T-helper 1 cell treated with Interleukin-12 subunit alpha and Interleukin-12 subunit beta and Interleukin-4 antibody, amounts not matched to agents 30 μg/mL and 1 μg/mL, for 36 hours (primary cell): ENCODE results near the gene SERBP1.
"Not testable (repeated sequence)": the region's sequence is repeated elsewhere in the genome, so short reads cannot be mapped to it uniquely, and the experiment has no call there.

Experiments used
- H3K27ac Mint-ChIP-seq: one replicate; pipeline ENCODE4 v1.8.0; 2021; ENCODE audit warnings: mild to moderate bottlenecking, mixed read lengths
- H3K27me3 Mint-ChIP-seq: one replicate; pipeline ENCODE4 v1.8.0; 2021; ENCODE audit warnings: low read depth, mixed read lengths
- H3K36me3 Mint-ChIP-seq: one replicate; pipeline ENCODE4 v1.8.0; 2021; ENCODE audit warnings: low read depth, mixed read lengths
- H3K4me1 Mint-ChIP-seq: one replicate; pipeline ENCODE4 v1.8.0; 2021; ENCODE audit warnings: low read depth, mixed read lengths
- H3K4me3 Mint-ChIP-seq: one replicate; pipeline ENCODE4 v1.8.0; 2021; ENCODE audit warnings: mild to moderate bottlenecking, moderate library complexity, mixed read lengths
- H3K9me3 Mint-ChIP-seq: one replicate; pipeline ENCODE4 v1.8.0; 2021; ENCODE audit warnings: mixed read lengths

The SERBP1 gene

GRCh38 chr1:67458663-67459062 lies 28.5 kb upstream of the SERBP1 start:
- Mint-ChIP-seq H3K4me3 (no peak overlapping the region), H3K9me3 (no peaks in the 10 kb centered on the region), H3K27me3 (peaks cover 9% of the 10 kb centered on the region), H3K4me1 (no peaks in the 10 kb centered on the region), H3K27ac (no peak overlapping the region), H3K36me3 (no peaks in the 10 kb centered on the region)

DNA sequence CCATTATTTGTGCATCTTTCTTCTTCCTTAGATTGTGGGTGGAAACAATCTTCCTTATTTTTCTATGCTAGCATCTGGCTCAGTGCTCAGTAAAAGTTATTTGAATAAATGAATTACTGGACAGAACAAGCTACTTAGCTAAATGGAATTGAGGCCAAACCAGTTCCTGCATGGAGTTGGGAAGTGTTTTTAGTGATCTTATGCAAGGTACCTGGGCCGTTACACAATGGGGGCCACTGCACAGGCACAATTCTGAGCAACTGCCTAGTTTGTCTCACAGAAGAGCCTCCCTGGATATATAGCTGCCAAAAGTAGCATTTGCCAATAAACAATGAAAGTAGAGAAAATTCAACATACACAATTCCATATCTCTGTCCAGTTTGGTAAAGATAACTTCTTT lies 27.0 kb upstream of the SERBP1 start:
- Mint-ChIP-seq H3K4me3 (no peak overlapping the region), H3K9me3 (no peaks in the 10 kb centered on the region), H3K27me3 (peaks cover 7% of the 10 kb centered on the region), H3K4me1 (peaks cover 2% of the 10 kb centered on the region), H3K27ac (no peak overlapping the region), H3K36me3 (no peaks in the 10 kb centered on the region)

DNA sequence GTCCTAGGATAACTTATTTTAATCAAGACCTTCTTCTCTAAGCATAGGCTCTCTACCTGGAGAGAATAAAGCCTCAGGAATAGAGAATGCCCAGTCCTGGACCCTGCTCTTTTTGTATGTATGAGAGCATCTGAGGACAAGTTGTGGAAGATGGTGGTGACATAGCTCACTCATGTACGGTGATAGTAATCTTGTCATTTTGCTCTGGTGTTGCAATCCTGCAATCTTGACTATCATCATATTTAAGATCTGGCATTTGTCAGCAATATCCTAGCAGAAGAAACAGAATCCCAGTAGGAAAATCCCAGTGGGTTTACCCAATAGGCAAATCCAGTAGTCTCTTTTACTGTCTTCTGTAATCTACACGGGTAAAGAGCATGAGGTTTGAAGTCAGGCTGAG lies 21.6 kb upstream of the SERBP1 start:
- peaks cover 6% of the 10 kb centered on the region for H3K4me1 Mint-ChIP-seq
- peaks cover 5% of the 10 kb centered on the region for H3K27me3 Mint-ChIP-seq
- H3K27ac Mint-ChIP-seq = no peak overlapping the region
- H3K4me3 Mint-ChIP-seq = no peak overlapping the region
- no peaks in the 10 kb centered on the region for H3K9me3 Mint-ChIP-seq
- no peaks in the 10 kb centered on the region for H3K36me3 Mint-ChIP-seq

DNA sequence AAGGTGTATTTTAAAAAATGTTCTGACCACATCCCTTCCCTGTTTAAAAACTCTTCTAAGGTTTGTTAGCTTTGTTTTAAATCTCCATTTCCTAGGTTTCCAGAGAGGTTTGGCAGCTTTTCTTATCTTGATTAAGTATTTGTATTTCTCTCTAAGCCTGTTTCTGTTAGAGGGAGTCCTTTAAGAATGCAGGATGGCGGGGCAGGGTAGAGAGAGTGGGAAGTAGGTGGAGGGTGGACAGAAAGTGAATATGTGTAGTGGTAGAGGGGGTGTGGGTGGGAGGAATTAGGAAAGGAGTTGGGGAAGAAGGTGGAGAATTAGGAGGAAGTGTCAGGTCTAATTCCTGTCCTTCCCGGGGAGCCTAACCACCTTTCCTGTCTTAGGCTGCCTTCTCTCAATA lies 21.2 kb upstream of the SERBP1 start:
- no peaks in the 10 kb centered on the region for H3K36me3 Mint-ChIP-seq
- H3K4me1 Mint-ChIP-seq = peaks cover 9% of the 10 kb centered on the region

GRCh38 chr1:67446893-67447292 lies 16.7 kb upstream of the SERBP1 start:
- Mint-ChIP-seq H3K36me3 (no peaks in the 10 kb centered on the region), H3K27ac (no peak overlapping the region), H3K27me3 (peaks cover 16% of the 10 kb centered on the region), H3K4me1 (peaks cover 12% of the 10 kb centered on the region), H3K4me3 (no peak overlapping the region), H3K9me3 (no peaks in the 10 kb centered on the region)

More for the DNA sequence above, 21.2 kb upstream of the SERBP1 start:
- H3K4me3 Mint-ChIP-seq = no peak overlapping the region
- H3K27me3 Mint-ChIP-seq = peaks cover 8% of the 10 kb centered on the region
- no peak overlapping the region for H3K27ac Mint-ChIP-seq
- no peaks in the 10 kb centered on the region for H3K9me3 Mint-ChIP-seq

GRCh38 chr1:67446014-67446413 lies 15.8 kb upstream of the SERBP1 start:
- not testable (repeated sequence) for H3K36me3 Mint-ChIP-seq

DNA sequence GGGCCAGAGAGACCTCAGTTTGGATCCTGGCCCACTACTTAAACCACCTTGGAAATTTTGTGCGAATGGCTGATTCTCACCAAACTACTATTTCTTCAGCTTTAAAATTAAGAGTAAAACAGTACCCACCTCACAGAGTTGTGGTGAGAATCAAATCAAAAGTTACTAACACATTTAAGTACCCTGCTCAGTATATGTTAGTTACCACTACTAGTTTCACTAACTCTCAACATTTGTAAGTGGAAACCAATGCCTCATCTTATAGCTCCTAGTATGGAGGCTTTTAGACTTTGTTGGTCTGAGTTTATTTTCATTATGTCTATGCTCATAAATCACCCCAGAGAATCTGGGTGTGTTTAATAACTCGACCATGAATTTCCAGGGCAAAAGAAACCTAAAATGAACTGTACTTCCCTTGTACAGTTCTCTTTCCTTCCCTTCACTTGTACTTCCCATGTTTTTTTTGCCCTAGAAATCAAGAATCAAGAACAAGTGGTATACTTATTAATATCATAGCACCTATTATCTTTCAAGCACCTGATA lies 11.6 kb upstream of the SERBP1 start:
- no peak overlapping the region for H3K27ac Mint-ChIP-seq
- peaks cover 12% of the 10 kb centered on the region for H3K27me3 Mint-ChIP-seq
- peaks cover 11% of the 10 kb centered on the region for H3K4me1 Mint-ChIP-seq
- H3K9me3 Mint-ChIP-seq = no peaks in the 10 kb centered on the region
- no peaks in the 10 kb centered on the region for H3K36me3 Mint-ChIP-seq
- no peak overlapping the region for H3K4me3 Mint-ChIP-seq

More at GRCh38 chr1:67446014-67446413, 15.8 kb upstream of the SERBP1 start:
- H3K4me3 Mint-ChIP-seq, H3K9me3 Mint-ChIP-seq, H3K27ac Mint-ChIP-seq: not testable (repeated sequence)
- Mint-ChIP-seq H3K27me3 (peaks cover 16% of the 10 kb centered on the region), H3K4me1 (peaks cover 15% of the 10 kb centered on the region)

GRCh38 chr1:67441183-67441582 lies 11.0 kb upstream of the SERBP1 start:
- Mint-ChIP-seq H3K4me3 (no peak overlapping the region), H3K27ac (no peak overlapping the region), H3K9me3 (no peaks in the 10 kb centered on the region), H3K4me1 (peaks cover 8% of the 10 kb centered on the region), H3K36me3 (no peaks in the 10 kb centered on the region), H3K27me3 (peaks cover 6% of the 10 kb centered on the region)

- H3K27ac Mint-ChIP-seq = no peak overlapping the region
- no peaks in the 10 kb centered on the region for H3K9me3 Mint-ChIP-seq
- H3K4me3 Mint-ChIP-seq = no peak overlapping the region
- H3K27me3 Mint-ChIP-seq = peaks cover 3% of the 10 kb centered on the region
- H3K4me1 Mint-ChIP-seq = peaks cover 8% of the 10 kb centered on the region
- H3K36me3 Mint-ChIP-seq = no peaks in the 10 kb centered on the region
Observed at GRCh38 chr1:67440339-67440738, 10.1 kb upstream of the SERBP1 start.

- Mint-ChIP-seq H3K27me3 (no peaks in the 10 kb centered on the region), H3K9me3 (no peaks in the 10 kb centered on the region), H3K36me3 (no peaks in the 10 kb centered on the region)
Observed at GRCh38 chr1:67439277-67440029, 9.3 kb upstream of the SERBP1 start.

GRCh38 chr1:67437961-67438360 lies 7.8 kb upstream of the SERBP1 start:
- H3K27me3 Mint-ChIP-seq = no peaks in the 10 kb centered on the region
- H3K4me3 Mint-ChIP-seq = no peak overlapping the region
- H3K4me1 Mint-ChIP-seq = peaks cover 13% of the 10 kb centered on the region
- H3K9me3 Mint-ChIP-seq = no peaks in the 10 kb centered on the region
- no peak overlapping the region for H3K27ac Mint-ChIP-seq
- H3K36me3 Mint-ChIP-seq = no peaks in the 10 kb centered on the region

More at GRCh38 chr1:67439277-67440029, 9.3 kb upstream of the SERBP1 start:
- peaks cover 6% of the 10 kb centered on the region for H3K4me1 Mint-ChIP-seq
- no peak overlapping the region for H3K4me3 Mint-ChIP-seq
- no peak overlapping the region for H3K27ac Mint-ChIP-seq

GRCh38 chr1:67436511-67437055 lies 6.4 kb upstream of the SERBP1 start:
- Mint-ChIP-seq H3K27me3 (no peaks in the 10 kb centered on the region), H3K4me1 (peaks cover 24% of the 10 kb centered on the region), H3K9me3 (no peaks in the 10 kb centered on the region), H3K27ac (no peak overlapping the region), H3K4me3 (no peak overlapping the region), H3K36me3 (no peaks in the 10 kb centered on the region)

DNA sequence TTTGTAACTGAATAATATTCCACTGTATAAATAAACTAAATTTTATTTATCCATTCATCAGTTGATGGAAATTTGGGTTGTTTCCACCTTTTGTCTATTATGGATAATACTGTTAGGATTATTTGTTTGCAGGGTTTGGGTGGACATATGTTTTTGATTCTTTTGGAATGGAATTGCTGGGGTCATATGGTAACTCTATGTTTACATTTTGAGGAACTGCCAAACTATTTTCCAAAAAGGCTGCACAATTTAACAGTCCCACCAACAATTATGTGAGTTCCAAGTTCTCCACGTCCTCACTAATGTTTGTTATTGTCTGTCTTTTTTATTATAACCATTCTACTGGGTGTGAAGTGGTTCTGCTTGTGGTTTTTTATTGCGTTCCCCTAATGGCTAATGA lies 4.3 kb upstream of the SERBP1 start:
- Mint-ChIP-seq H3K4me3 (no peak overlapping the region), H3K36me3 (peaks cover 3% of the 10 kb centered on the region), H3K27ac (no peak overlapping the region), H3K27me3 (no peaks in the 10 kb centered on the region), H3K9me3 (no peaks in the 10 kb centered on the region), H3K4me1 (peaks cover 23% of the 10 kb centered on the region)

GRCh38 chr1:67433837-67434236 lies 3.6 kb upstream of the SERBP1 start:
- H3K27ac Mint-ChIP-seq = no peak overlapping the region
- no peak overlapping the region for H3K4me3 Mint-ChIP-seq
- no peaks in the 10 kb centered on the region for H3K9me3 Mint-ChIP-seq
- peaks cover 7% of the 10 kb centered on the region for H3K36me3 Mint-ChIP-seq
- H3K27me3 Mint-ChIP-seq = no peaks in the 10 kb centered on the region
- peaks cover 23% of the 10 kb centered on the region for H3K4me1 Mint-ChIP-seq

- Mint-ChIP-seq H3K36me3 (peaks cover 18% of the 10 kb centered on the region), H3K9me3 (no peaks in the 10 kb centered on the region), H3K27me3 (no peaks in the 10 kb centered on the region), H3K4me3 (no peak overlapping the region), H3K4me1 (peaks cover 27% of the 10 kb centered on the region), H3K27ac (no peak overlapping the region)
Observed at GRCh38 chr1:67432745-67433144, 2.5 kb upstream of the SERBP1 start.
